Daoy (cell line): ENCODE data around the gene RASSF7. TPM values are rescaled to one million over a fixed set of nuclear protein-coding genes. Genes with fewer than 3 reads are reported as not detected.

Experiments
- DNase-seq: peaks from one replicate; pipeline ENCODE4 v3.0.0-alpha.2; 2015; ENCODE audit warnings: low read depth
- total RNA-seq: library from RNA; depleted of rRNA; stranded (reverse); fragments of >200 nt; shearing (Covaris generic); gene quantifications from 2 replicates; pipeline ENCODE4 v1.2.3, GENCODE V29; 2014

The RASSF7 gene
- total RNA-seq, 1 experiment from 2014 or later = 19.8 TPM

DNA sequence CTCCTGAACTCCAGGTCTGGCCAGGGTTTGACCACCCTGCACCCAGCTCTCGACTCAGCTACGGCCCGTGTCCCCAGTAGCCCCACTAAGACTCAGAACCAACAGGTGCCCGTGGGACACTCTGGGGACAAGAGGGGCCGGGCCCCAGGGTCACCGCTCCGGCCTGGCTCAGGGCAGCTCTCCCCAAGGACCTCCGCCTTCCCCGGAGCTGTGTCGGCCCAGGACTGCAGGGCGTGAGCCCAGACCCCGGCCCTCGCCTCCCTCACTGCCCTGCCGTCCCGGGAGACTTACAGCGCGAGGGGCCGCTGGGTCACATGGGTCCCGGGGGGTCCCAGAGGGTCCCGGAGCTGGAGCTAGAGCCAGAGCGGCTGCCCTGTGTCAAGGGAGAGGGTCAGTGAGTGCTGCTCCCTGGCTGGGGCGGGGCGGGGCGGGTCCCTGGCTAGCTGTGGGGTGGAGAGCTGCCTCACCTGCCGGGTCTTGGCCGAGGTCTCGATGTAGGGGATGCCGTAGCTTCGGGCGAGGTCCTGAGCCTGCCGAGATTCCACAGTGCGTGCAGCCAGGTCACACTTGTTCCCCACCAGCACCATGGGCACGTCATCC lies 27.7 kb upstream of the RASSF7 start:
- no peak for DNase-seq

DNA sequence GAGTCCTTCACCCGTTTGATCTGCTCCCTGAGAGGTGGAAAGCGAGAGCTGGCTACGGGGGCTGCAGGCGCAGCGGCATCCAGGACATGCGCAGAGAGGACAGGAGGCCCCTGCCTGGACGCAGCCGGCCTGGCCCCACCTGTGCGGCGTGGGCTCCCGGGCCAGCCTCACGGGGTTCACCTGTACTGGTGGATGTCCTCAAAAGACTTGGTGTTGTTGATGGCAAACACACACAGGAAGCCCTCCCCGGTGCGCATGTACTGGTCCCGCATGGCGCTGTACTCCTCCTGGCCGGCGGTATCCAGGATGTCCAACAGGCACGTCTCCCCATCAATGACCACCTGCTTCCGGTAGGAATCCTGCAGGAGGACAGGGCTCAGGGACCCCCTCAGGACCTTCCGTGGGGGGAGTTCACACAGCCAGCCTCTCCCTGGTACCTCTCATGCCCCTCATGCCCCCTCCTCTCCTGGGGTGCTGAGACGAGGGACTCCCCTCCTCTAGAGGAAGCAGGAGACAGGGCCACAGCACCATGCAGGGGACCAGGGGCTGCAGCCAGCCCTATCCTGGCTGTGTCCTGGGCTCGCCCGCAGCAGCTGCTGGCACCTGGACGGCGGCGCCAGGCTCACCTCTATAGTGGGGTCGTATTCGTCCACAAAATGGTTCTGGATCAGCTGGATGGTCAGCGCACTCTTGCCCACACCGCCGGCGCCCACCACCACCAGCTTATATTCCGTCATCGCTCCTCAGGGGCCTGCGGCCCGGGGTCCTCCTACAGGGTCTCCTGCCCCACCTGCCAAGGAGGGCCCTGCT lies 27.0 kb upstream of the RASSF7 start:
- DNase-seq = no peak

DNA sequence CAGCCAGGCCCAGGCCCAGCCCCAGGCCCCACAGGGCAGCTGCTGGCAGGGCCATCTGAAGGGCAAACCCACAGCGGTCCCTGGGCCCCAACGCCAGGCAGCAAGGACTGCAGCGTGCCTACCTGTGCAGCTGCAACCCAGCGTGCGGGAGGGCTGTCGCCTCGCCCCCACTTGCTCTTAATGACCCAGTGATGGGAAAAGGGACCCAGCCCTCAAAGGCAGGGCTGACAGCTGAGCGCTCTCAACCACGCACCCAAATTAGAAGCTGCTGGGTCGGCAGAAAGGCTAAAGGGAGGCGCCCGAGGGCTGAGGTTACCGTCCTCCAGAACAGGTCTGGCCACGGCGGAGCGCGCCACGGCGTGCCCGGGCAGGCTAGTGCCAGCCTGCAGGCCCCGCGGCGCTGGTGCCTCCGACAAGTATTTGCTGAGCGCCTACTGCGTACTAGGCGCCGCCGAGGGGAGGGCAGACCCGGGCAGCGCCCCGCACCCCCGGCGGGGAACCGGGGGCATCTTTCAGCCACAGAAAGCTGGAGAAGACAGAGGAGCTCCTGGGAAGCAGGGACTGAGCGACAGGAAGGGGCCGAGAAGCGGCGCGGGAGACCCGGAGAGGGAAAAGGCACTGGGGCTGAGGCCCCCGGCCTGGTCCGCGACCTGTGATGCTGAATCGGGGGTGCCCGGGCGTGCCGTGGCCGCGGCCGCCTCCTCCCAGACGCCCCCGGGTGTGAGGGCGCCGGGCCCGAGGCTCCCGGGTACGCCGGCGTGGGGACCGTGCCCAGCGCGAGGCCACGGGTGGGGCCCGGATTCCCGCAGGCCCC lies 26.2 kb upstream of the RASSF7 start:
- DNase-seq = no peak

DNA sequence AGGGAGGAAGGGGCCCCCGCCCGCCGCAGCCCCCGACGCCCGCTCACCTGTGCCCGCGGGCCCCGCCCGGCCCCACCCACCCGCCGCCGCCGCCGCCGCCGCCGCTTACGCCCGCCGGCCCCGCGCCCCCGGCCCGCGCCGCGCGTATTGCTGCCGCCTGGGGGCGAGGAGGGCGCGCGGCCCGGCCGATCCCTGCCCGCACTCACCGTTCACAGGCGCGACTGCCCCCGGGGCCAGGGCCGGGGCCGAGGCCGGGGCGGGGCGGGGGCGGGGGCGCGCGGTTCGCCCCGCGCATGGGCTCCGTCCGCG lies 25.6 kb upstream of the RASSF7 start:
- DNase-seq = no peak

DNA sequence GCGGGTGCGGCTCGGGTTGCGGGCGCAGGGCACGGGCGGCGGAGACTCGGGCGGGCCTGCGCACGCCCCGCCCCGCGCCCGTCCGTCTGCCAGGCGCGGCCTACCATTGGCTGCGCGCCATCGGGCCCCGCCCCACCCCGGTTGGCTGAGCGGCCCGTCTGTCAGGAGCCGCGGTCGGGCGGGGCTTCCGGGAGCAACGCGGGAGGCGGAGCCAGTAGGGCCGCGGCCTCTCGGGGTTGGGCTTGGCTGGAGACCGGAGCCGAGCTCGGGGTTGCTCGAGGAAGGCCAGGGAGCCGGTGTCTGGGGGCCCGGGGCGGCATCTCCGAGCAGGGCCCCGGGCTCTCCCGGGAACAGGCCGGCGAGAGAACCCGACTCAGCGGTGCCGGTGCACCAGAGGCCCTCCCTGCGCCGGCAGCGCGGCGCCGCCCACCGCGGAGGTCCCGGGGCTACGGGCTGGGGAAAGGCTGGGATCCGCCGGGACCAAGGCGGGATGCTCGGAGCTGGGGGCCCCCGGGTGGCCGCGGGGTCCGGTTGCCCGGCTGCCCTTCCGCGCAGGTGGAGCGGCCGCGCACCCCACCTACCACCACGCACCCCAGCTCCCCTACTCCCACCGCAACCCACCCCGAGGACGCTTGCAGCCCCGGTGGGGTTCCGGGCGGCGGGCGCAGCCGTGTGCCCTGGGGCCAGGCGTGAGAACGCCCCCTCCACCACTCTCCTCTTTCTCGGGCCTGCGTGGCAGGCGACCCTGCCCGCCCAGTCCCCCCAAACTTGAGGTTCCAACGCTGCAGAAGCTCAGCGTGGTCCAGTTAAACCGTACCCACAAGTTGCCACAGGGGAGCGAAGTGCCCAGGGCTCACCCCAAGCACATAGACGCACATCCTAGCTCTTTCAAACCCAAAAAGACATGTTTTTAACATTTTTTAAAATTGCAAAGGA lies 25.0 kb upstream of the RASSF7 start, which contains the start of gene HRAS:
TSS of gene HRAS (minus strand) at position 58 of the 936 bp plus-strand sequence.
- DNase-seq = peak; percentile 95

DNA sequence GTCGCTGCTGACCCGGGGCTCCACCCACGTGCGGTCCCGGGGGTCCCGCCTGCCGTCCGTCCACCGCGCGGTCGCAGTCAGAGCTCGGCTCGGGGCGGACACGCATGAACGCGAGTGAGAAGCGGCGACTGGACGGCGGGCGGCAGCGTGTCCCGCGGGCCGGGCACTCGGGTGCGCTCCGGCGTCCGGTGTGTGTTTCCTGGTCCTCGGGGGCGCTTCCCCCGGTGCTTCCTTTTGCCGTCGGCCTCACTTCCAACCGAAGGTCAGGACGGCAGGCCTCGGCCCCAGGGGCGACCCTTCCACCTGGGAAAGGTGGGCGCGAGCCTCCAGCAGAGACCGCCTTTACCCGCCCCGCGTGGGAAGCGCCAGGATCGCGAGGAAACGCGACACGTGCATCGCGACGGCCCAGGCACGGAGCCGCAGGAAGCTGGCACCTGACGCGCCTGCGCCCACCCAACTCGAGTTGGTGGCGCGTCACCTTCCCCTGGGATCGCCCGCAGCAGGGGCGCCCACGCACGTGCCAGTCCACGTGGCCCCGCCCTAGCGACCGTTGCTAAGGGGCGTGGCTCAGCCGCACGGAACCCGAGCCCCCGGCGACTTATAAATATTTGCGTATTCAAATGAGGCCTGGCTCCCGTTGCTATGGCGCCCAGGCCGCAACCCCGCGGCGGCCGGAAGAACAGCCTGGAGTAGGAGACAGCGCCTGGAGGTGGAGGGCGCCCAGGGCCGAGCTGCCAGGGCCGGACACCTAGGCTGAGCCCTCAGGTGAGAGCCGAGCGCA lies 23.7 kb upstream of the RASSF7 start, which contains the start of gene LRRC56:
TSS of gene LRRC56 (plus strand) at position 687 of the 781 bp plus-strand sequence. CDS start 3,158 bp downstream, outside the sequence.
- DNase-seq = peak; percentile 82

DNA sequence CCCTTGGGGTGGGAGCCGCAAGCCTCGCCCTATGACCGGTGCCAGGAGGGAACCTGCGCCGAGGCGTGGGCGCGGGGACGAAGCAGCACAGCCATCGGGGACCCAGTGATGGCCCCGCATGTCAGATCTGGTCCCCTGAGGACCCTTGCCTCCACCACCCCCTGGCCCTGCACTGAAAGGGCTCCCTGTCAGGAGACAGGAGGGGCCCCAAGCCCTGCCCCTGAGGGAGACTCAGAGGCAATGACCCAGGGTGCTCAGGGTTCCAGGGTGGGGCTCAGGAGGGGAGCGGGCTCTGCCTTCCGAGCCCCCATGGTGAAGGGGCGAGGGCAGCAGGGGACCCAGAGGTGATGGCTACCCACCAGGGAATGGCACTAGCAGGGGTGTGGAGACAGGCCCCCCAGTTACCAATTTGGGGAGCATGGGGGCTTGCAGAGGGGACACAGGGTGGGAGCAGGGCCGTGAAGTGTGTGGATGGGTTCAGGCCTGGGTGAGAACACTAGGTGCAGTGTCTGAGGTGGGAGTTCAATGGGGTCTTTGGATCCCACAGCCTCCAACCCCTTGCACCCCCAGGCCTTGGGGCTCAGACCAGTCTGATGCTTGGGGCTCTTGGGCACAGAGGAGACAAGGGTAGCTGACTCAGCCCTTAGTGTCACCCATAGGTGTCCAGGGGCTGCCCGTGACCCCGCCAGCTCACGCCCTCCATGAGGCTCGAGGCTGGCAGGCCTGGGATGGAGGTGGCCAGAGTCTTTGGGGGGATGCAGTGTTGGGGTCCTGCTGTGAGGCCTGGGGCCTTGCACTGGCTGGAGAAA lies 22.9 kb upstream of the RASSF7 start:
- peak; percentile 1 for DNase-seq

DNA sequence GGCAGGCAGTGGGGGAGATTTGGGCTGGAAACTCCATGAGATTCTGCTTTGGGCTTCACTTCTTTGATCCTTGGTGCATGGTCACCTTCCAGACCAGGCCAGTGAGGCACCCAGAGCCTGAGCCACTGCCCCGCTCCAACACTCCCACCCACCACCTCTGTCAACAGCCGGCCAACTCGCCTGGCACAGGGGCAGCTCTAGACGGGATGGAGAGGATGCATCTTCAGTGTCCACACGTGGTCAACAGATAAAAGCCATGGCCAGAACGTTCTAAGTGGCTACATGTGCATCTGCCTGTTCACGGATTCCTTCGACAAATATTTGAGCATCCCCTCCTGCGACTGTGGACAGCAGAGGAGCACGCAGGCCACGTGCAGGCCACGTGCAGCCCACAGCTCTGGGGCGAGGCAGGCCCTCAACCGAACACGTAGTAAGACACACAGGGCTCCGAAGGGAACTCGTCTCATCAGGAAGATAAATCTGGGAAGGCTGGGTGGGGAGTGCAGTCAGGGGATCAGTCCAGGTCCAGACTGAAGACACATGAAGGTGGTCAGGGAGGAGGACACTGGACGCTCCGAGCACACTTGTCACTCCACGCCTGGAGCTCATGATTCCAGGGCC lies 22.2 kb upstream of the RASSF7 start:
- DNase-seq = peak; percentile 0

DNA sequence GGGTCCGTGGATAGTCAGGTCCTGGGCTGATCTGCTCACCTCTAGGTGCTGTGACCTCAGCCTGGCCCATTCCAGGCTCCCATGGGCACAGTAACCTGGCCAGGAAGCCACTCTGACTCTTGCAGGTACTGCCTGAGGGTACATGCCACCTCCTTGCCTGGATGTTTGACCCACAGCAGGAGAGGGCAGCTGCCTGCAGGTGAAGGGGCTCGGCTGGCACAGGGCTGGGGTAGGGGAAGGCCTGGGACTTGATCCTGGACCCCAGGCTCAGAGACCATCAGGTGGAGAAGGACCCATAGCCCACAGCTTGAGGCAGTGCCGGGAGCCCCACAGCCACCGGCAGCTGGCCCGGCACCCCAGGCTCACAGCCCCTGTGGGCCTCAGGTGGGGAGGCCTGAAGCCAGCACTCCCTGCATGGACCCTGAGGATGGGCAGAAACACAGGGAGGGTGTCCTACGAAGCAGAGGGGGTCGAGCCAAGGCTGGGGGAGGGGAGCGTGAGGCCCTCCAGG lies 20.7 kb upstream of the RASSF7 start:
- no peak for DNase-seq

DNA sequence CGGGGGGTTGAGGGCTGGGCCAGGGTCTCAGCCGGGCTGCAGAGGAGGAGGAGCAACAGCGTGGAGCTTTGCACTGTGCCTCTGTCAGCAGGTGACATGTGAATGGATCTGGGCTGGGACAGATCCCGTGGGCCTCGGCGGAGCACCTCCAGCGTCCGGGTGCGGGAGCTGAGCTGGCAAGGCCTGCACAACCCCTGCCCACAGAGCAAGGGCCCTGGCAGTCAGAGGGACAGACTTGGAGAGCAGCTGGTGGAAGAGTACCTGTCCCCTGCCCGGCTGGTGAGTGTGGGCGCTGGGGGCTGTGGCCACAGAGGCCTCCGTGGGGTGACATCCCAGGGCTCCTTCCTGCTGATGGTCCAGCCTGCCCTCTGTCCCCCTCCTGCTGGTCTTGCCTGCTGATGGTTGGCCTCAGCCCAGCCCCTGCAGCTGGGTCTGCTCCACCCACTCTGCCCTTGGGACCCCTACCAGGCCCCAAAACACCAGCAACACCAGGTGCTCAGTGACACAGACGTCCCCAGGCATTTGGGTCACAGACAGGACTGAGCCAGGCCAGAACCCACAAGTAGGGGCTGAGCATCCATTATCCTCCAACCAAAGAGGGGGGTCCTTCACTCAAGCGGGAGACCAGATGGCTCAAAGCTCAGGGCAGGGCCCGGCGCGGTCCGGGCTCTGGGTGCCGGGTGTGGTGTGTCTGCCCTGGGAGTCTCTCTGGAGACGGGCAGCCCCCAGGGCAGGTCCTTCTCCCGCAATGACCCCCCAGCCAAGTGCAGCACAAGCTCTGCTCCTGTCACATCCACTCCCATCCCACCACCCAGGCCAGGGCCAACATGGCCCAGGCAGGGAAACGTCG lies 20.0 kb upstream of the RASSF7 start:
- DNase-seq = no peak

DNA sequence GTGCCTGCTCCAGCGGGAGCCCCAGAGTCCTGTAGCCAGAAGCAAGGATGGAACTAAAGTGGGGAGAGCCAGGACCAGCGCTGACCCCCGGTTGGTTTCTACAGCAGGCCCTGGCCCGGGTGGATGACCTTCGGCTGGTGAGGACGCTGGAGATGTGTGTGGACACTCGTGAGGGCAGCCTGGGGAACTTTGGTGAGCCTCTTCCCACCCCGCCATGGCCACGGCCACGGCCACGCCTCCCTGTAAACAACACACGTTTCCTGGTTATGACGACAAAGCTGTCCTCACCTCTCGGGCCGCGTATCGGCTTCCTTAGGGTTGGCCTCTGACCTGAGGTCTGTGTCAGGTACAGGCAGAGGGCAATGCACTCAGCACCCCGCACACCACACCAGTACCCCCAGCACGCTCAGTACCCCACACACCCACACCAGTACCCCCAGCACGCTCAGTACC lies 19.3 kb upstream of the RASSF7 start:
- DNase-seq = no peak

DNA sequence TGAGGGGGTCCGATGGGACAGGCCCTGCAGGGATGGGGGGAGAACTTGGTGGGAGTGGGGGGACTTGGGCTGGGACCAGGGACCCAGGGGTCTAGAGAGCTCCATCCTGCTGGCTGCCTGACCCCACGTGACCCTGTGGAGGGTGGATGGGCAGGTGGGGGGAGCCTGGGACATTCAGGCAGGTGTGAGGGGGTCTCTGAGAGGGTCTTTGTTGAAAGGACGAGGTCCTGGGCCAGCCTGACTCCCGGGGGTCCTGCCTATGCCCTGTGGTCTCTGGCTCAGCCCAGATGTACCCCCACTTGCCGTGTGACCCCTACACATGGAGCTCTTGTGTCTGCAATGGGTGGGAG lies 16.0 kb upstream of the RASSF7 start:
- no peak for DNase-seq

DNA sequence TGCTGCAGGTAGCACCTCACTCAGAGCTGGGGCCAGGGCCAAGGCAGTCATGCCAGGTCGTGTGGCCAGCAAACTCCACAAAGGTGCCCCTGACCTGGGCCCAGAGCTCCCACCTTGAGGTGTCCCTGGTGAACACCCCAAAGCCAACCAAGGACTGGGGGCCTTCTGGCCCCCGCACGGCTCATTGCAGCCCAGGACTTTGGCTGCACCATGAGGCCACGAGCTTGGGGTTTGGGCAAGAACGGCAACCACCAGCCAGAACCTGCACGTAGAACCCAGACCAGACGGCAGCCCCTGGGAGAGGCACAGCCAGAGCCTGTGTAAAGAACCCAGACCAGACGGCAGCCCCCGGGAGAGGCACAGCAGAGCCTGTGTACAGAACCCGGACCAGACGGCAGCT lies 15.6 kb upstream of the RASSF7 start:
- no peak for DNase-seq

DNA sequence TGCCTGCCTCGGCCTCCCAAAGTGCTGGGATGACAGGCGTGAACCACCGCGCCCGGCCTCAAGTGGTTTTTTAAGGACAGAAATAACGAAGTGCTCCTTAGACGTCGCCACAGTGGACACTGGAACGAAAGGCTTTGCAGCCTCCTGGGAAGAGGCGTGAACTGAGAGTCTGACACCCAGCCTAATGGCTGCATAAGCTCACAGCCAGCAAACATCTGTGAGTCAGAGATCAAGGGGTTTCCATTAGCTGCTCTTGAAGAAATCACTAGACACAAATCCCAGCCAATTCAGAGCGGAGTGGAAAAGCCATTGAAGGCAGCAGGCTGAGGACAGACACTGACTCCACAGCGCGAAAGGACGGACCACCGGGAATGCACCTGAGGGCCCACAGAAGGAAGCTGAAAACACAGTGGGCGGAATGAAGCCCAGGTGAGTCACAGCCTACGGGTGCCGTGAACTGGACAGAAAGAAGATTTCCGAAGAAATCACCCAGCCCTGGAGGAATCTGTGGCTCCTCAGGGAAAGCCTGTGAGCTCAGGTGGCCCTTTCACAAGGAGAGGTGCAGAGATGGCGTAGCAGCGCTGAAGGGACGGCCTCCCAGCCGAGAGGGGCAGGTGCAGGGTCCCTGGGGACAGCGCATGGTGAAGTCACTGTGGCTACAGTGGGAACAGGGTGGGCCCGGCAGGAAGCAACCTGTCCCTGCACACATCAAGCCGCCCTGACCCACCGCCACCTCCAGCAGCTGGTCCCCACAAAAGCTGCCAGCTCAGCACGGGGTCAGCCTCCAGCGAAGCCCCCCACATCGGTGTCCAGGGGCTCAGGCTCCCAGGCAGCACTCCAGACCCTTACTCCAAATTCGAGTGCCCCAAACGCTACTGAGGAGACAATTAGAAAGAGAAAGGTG lies 11.8 kb upstream of the RASSF7 start:
- DNase-seq = no peak

DNA sequence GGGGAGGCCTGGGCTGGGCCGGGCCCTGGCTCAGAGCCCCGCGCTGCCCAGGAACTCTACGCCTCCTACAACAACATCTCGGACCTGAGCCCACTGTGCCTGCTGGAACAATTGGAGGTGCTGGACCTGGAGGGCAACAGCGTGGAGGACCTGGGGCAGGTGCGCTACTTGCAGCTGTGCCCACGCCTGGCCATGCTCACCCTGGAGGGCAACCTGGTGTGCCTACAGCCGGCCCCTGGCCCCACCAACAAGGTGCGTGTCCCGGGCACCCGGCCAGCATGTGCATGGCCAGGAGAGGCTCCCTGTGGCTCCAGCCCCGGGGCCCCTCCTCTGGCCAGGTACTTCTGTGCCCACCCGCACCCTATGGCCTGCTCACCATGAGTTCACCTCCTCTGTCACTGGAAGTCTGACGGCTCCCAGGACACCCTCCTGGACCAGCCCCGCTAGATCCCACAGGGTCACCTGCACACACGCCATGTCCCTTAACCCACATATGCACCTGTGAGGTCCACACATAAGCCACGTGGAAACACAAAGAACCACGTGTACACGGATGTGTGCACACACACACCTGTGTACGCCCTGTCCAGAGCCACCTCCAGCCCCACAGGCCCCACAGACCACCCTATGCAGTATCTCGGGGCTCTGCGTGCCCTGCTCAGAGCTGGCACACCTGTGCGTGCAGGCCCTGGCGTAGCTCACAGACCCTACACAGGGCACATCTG lies 10.6 kb upstream of the RASSF7 start:
- DNase-seq = no peak

DNA sequence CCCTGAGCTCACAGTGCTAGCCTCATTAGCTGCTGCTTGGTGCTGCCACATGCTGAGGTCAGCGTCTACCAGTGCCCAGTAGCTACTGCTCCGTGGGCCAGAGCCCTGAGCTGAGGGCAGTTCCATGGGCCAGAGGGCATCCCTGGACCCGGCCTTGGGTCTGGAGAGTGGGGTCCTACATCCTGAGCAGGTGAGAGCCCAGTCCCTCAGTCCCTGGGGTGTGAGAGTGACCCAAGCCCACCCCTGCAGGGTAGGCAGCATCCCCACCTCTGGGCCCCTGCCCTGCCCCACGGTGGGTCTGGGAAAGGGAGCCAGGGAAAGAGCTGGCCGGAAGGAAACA lies 10.1 kb upstream of the RASSF7 start:
- DNase-seq = no peak

DNA sequence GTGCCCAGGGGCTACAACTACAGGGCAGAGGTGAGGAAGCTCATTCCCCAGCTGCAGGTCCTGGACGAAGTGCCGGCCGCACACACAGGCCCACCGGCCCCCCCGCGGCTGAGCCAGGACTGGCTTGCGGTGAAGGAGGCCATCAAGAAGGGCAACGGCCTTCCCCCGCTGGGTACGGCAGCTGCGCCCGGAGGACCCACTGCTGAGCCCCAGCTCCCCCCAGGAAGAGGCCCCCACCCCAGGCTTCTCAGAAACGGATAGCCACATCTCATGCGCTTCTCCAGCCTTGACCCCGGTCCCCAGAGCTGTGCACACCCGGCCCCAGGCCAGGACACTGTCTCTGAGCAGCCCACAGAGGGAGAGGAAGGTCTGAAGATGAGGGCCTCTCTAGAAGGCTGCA lies 9.6 kb upstream of the RASSF7 start:
- DNase-seq = no peak
